ENCODE measurements around the gene RIMBP2.

- TF ChIP-seq, protein P1, sequence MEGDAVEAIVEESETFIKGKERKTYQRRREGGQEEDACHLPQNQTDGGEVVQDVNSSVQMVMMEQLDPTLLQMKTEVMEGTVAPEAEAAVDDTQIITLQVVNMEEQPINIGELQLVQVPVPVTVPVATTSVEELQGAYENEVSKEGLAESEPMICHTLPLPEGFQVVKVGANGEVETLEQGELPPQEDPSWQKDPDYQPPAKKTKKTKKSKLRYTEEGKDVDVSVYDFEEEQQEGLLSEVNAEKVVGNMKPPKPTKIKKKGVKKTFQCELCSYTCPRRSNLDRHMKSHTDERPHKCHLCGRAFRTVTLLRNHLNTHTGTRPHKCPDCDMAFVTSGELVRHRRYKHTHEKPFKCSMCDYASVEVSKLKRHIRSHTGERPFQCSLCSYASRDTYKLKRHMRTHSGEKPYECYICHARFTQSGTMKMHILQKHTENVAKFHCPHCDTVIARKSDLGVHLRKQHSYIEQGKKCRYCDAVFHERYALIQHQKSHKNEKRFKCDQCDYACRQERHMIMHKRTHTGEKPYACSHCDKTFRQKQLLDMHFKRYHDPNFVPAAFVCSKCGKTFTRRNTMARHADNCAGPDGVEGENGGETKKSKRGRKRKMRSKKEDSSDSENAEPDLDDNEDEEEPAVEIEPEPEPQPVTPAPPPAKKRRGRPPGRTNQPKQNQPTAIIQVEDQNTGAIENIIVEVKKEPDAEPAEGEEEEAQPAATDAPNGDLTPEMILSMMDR (IDR thresholded peaks at IDR 0.05), result no peak
- no peak for TF ChIP-seq POLR2A (IDR thresholded peaks at IDR 0.05)
Measured at GRCh38 chr12:130427381-130427887, 288.7 kb downstream of the RIMBP2 start.

Data from lower leg skin (tissue), 3 donors.